ENCODE results near the gene MRRF.

GRCh38 chr9:122309861-122310260 is 45.2 kb downstream of the MRRF start:
- no peak for TF ChIP-seq CTCF (IDR thresholded peaks at IDR 0.05 in 4 of 5, conservative IDR thresholded peaks at IDR 0.05 in 1 of 5)
- TF ChIP-seq POLR2A (IDR thresholded peaks at IDR 0.05), result no peak
